ENCODE results near the gene TRAPPC12.
"Not testable (repeated sequence)": the region's sequence is repeated elsewhere in the genome, so short reads cannot be mapped to it uniquely, and the experiment has no call there.

Gene TRAPPC12

DNA sequence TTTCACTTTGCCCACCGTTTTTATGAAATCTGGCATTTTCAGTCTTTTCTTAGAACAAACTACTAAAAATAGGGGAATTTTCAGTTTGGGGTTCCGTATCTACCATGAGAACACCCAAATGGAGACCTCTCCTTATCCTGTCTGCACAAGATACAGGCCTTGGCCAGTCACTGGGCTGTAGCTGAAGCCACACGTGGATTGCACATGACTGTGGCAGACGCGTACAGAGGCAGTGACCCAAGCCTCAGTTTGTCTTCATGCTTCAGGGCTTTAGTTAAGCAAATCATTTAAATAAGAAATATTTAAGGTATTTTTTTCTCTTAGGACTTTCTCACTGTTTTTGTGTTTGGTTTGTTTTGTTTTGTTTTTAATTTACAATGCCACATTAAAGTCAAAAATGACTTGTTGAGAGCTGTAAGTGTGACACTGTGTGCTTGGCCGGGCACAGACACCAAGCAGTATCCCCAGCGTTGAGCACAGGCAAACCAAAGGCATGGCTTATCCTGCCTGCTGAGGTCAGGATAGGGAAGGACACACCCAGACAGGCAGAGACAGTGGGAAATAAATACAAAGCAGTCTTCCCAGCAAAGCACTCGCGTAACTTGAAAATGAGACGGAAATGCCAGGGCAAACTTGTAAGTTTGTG is 53.3 kb downstream of the TRAPPC12 start:
- no peak for DNase-seq (ENCODE audit: low read depth, low spot score)

DNA sequence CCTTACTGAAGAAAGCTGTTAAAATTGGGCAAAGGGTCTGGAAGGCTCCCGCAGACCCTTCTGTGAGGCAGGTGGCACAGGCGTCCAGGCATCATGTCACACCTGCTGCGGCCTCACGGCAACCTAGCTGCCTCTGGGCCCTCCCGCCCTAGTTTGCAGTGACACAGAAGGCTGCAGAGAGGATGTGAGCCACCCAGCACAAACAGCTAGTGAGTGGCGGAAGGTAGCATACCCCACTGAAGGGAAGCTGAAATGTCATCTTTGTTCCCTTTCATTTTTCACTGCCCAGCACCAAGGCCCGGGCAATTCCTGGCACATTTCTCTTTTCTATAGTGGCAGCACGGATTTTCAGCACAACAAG is 53.8 kb downstream of the TRAPPC12 start:
- DNase-seq (ENCODE audit: low read depth, low spot score): no peak

DNA sequence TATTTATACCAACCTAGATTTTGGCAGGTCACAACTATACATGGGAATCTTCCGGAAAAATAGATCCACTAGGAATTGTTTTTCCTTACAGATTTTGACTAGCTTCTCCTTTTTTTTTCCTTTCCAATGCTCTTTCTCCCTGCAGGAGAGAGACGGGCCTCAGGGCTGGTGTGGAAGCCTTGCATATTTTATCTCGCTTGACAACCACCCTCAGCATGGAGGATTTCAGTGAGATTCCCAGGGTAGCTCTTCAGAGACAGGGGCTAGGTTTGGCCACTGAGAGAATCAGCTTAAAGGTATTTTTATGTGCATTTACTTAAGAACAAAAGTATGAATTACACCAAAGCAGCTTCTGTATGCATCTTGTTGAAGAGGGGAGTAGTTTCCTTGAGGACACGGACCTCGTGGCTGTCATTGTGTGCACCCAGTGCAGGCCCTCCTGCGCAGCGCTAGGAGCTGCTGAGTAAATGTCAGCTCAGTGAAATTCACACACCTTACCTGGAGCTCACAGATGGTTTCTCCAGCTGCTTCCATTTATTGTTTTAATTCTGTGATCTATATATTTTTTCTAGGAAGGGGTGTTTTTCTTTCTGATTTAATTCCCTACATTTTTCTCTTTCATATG is 54.4 kb downstream of the TRAPPC12 start:
- no peak for DNase-seq (ENCODE audit: low read depth, low spot score)

DNA sequence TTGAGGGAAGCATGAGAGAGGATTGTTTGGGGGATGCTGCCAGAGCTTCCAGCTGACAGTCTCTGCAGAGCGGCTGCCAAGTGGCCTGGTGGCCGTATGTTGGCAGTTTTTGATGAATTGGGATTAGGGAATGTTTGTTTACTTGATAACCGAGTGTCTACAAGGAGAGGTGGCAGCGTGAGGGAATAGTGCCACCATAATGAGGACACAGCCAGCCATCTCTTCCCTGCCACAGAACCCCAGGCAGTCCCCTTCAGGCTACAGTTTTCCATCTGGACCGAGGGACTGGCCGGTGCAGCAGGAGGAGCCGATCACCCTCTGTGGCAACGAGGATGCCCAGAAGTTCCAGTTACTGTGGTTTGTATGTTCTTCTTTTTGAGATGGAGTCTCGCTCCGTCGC is 55.2 kb downstream of the TRAPPC12 start:
- DNase-seq (ENCODE audit: low read depth, low spot score): no peak

DNA sequence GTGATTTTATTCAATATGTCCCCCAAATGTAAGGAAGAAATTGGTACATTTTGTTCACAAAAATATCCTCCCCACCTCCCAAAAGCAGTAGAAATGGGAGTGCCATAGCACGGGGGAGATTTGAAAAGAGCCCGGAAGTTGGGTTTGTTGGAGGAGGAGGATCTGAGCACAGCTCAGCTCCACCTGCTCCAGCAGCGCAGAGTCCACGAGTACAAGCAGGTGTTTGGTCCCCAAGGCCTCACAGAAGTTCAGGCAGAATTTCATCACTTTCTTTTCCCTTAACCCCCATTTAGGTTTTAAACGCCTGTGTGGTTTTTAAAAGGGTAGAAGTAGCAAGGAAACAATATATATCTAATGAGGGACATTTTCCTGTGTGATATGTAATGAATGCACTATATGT is 56.0 kb downstream of the TRAPPC12 start:
- no peak for DNase-seq (ENCODE audit: low read depth, low spot score)

DNA sequence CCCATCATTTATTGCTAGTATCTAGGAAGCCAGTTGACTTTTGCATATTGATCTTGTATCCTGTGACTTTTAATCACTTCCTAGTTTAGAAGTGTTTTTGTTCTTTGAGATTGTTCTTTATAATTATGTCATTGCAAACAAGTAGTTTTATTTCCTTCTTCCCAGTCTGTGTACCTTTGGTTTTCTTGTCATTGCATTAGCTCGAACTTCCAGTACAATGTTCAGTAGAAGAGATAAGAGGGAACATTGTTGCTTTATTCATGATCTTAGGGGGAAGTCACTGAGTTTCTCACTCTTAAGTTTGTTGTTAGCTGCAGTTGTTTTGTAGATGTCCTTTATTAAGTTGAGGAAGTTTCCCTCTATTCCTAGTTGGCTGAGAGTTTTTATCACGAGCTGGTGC is 61.0 kb downstream of the TRAPPC12 start:
- no peak for DNase-seq (ENCODE audit: low read depth, low spot score)

DNA sequence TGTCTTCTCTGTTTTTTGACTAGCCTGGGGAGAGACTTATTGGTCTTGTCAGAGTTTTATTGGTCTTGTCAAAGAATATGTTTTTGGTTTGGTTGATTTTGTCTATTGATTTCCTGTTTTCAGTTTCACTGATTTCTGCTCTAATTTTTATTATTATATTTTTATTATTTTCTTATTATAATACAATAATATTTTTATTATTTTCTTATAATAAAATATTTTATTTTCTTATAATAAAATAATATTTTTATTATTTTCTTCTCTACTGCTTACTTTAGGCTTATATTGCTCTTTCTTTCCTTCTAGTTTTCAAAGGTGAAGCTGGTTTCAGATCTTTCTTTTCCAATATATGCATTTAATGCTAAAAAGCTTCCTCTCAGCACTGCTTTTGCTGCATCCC is 62.0 kb downstream of the TRAPPC12 start:
- no peak for DNase-seq (ENCODE audit: low read depth, low spot score)

DNA sequence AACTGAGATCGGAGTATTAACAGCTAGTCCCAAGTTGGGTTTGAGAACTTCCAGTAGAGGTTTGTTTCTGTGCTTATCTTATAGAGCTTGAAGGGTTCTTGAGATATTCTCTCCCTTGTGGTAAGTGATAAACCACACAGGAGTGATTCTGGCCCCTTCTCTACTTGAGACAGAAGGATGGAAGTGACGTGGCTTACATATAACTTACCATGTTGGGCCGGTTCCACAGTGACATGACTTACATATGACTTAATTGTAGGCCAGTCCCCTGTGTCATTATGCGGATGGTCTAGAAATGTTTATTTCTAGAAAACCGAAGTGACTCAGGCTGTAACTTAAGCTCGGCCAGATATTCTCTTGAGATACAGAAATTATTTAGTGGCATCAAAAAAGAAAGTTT is 62.7 kb downstream of the TRAPPC12 start:
- no peak for DNase-seq (ENCODE audit: low read depth, low spot score)

DNA sequence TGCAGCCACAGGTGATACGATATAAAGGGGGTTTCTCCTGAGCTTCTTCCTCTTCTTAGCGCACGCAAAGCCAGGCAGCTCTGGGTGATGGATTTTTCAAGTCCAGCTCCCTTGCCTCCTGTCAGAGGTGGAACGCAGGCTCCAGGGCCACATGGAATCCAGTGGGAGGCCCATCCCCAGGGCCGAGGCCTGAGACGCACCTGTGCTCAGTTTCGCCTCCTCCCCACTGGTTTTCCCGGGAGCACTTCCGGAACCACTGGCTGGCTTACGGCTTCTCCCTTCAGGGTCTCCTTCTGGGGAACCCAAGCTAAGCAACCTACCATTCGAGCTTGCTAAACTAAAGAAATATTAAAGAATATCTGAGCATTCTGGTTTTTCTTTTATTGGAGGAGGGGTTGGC is 63.6 kb downstream of the TRAPPC12 start:
- no peak for DNase-seq (ENCODE audit: low read depth, low spot score)

DNA sequence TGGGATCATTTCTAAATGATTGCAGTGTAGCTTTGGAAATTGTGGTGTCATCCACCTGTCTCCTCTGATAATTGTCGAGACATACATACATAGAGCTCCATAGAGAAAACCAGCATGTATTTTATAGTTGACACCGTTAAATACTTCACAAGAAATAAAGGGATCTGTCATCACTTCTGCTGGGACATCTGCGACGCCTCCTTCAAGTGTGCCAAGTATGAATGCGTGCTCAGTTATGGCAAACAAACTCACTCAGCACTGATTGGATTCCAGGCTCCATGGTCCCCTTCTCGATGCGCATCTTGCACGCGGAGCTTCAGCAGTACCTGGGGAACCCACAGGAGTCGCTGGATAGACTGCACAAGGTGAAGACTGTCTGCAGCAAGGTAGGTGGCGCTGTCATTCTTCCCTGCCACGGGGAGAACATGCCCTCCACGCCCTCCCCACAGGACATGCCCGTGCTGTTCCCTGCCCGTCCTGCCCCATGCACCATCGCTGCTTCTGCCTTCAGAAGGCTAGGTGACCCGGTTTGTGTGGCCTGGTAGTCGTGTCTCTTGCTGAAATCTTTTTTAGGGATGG is 64.1 kb downstream of the TRAPPC12 start:
- no peak for DNase-seq (ENCODE audit: low read depth, low spot score)

DNA sequence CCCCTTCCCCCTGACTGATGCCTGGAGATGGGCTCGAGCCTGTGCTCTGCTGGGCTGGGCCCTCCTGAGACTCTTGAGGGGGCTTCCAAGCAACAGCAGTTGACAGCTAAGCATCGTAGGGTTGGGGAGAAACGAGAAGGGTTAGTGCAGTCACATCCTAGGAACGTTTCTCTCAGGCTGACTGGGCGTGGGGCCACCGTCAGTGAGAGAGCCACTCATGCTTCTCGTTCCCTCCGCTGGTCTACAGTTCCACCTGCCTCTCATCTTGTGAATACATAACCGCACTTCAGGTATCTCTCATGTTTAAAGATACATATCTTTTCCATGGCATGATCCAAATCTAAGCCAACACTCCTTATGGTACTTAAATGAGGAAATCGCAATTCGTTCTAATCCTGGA is 66.4 kb downstream of the TRAPPC12 start:
- DNase-seq (ENCODE audit: low read depth, low spot score): no peak

DNA sequence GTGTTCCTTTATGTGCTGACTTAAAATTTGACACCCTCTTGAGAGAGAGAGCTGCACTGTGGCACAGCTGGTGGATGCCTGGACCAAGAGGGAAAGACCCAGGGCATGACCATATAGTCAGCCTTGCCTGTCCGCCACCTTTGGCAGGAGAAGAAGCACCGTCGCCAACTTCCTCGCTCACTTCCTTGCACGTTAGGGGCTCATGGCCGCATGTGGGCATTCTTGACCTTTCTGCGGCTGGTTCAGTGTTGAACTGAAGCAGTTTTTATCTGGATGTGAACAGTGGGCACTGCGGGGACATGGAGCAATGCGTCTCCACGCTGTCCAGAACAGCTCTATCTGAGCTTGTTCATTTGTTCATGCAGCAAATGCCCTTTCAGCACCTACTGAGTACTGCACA is 66.9 kb downstream of the TRAPPC12 start:
- DNase-seq (ENCODE audit: low read depth, low spot score): no peak

DNA sequence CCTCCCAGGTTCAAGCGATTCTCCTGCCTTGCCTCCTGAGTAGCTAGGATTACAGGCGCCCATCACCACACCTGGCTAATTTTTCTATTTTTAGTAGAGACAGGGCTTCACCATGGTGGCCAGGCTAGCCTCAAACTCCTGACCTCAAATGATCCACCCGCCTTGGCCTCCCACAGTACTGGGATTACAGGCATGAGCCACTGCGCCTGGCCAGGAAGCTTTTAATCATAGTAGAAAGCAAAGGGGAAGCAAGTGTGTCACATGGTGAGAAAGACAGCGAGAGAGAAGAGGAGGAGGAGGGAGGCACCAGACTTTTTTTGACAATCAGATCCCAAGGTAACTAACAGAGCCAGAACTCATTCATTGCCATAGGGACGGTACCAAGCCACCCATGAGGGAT is 67.7 kb downstream of the TRAPPC12 start:
- not testable (repeated sequence) for DNase-seq (ENCODE audit: low read depth, low spot score)

DNA sequence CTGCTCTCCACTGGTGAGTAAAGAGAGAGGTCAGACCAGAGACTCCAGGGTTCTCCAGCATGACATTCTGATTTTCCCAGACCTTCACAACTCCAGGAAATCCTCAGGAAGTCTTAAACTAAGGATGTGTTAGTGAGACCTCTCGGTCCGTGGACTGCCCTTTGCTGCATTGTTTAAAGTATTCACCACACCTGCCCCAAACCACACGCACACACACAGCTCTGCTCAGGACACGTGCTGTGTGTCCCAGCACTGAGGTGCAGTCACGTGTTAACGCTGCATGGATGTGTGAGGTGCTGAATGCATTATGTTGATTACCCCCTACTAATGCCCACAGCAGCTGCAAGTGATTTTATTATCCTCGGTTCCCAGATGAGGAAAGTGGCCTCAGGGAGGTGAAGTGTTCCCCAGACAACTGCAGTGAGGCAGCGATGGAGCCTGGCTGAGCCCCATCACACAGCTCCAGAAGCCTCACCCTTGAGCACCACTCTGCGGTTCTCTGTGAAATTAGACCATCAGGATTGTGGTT is 68.4 kb downstream of the TRAPPC12 start:
- DNase-seq (ENCODE audit: low read depth, low spot score): no peak

DNA sequence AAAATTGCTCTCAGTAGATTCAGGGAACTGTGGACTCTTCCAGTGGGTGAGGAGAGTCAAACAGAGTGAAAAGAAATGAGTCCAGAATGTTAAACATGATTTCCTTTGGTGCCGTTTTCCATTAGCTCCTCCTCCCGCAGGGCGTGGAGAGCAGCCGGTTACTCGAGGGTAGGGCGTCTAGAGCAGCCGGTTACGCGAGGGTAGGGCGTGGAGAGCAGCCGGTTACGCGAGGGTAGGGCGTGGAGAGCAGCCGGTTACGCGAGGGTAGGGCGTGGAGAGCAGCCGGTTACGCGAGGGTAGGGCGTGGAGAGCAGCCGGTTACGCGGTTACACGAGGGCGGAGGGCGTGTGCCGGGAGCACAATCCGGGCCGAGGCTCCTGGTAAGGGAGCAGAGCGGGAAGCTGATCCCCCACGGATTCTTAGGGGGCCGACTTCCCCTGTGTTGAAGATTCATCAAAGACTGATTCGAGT is 69.0 kb downstream of the TRAPPC12 start:
- not testable (repeated sequence) for DNase-seq (ENCODE audit: low read depth, low spot score)

DNA sequence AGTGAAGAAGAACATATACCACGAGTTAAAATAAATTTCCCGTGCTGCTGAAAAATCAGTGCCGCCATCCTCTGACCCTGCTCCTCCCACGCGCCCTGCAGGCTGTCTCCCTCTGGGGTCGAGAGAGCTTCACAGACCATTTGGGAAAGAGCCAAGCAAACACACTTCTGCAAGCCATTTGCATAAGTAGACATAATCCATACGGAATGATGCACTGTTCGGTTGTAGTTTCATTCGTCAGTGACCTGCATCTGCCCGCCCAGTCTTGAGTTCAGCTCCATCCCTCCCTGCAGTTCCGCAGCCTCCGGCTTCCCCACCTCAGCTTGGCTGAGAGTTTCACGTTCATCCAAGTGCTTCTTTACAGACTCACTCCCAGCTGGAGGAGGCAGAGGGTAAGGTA is 69.6 kb downstream of the TRAPPC12 start:
- DNase-seq (ENCODE audit: low read depth, low spot score): no peak

DNA sequence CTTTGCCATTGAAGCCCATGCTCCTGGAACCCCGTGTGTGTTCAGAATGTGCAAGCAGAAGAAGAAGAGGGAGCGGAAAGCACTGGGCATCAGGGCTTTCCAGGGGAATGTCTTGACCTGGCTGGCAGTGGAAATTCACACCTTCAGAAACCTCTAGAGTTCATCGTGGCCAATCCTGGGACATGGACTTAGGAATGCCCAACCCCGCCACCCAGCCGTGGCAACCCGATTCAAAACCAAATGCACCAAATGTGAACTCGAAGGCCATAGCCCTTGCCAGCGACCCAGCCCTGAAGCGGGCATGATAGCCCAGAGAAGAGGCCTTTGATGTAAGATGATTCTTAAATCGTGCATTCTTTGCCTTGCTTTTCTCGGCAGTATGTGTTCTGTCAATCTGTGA is 70.4 kb downstream of the TRAPPC12 start:
- no peak for DNase-seq (ENCODE audit: low read depth, low spot score)

DNA sequence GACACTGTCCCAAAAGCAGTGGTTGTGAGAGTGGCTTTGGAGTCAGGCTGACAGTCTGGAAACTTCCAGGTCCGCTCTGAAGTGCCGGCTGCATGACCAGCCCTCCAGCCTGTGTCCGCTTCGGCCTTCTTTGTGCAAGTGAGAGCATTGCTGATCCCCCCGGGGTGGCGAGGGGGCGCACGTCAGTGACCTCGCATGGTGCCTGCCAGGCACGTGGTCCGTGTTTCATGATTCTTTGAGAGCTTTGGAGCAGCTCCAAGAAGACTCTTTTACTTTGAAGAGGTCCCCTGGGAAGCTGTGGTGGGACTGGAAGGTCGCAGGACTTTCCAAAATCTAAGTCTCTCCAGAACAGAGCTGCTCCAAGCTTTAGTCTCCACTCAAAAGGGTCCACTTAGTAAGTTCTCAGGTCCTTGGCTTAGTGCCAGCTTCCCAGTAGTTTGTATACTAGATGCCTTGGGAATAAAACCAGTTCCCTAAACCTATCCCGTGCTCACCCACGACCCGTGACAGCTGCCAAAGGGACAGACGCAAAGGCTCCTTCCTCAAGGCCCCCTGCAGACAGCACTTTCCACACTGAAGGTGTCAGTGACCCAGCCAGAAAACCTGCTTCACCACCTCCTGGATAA is 71.0 kb downstream of the TRAPPC12 start:
- DNase-seq (ENCODE audit: low read depth, low spot score): no peak

DNA sequence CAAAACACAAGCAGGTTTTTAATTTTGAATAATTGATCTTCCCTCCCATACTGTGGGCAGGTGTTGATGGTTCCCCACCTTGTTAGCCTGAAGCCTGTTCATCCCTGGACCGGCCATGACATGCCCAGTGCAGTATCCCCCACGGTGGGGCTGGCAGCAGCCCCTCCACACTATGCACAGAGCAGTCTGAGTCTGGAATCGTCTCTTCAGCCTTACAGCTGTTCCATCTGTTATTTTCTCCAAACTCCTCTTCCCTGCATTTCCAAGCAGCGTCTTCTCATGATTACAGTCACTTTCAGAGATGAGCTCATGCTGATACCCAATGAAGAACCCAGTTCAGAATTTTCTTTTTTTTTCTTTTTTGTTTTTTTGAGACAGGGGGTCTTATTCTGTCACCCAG is 71.7 kb downstream of the TRAPPC12 start:
- DNase-seq (ENCODE audit: low read depth, low spot score): no peak

DNA sequence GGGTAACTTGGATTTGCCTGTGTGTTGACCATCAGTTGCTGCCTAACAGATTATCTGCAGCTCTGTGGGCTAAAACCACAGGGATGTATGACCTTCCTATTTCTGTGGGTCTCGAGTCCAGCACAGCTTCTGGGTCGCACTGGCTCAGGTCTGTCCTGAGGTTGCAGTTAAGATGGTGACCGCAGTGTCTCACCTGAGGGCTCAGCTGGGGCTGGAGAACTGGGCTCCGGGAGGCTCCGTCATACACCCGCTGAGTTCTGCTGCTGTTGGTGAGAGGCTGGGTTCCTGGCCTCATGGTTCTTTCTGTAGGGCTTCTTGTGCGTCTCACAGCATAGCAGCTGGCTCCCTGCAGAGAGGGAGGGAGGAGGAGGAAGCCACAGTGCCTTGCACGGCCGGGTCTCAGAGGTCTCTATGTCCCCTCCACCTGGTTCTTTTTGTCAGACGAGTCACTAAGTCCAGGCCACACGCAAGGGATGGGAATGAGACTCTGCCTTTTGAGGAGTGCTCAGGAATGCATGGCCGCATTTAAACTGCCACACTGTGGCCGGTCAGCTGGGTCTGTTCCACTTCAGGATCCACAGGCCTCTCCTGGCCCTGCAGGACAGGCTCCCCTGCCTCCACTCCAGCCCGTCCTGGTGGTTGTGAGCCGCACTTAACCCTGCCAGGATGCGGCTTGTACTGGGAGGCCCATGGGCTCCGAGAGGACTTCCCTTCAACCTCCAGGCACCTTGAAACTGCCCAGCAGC is 72.6 kb downstream of the TRAPPC12 start:
- DNase-seq (ENCODE audit: low read depth, low spot score): no peak

DNA sequence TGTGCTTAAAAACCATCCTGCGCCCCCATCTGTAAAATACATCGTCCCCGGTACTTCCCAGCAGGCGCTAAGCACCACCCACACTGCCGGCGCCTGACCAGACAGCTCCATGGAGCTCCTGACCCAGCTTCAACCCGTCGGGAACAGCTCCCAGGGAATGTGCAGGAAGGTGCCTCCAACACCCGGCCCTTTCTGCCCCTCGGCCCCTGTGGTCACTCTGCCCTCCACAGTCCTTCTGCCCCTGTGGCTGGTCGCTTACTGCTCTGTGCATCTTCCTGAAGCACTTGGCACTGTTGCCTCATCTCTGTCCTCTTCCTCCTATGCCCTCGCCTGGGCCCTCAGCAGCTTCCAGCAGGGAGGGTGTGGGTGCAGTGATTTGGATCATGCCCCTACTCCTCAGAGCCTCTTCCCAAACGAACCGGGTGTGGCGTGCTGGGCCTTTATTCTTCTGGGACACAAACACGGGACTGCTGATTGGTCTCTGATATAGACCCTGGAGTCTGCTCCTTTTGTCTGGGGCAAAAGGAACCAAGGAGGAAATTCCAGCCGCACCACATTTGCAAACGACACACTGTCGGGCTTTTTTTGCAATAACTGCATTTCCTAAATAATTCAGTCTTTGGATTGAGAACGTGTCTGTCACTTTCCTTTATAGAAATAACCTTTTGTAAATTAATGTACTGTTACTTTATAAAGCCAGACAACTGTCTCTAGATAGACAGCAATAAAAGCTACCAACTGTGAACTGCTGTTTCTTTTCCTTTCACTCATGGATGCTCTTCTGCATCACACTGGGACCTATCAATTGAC is 73.9 kb downstream of the TRAPPC12 start:
- DNase-seq (ENCODE audit: low read depth, low spot score): no peak

Data from activated naive CD8-positive, alpha-beta T cell treated with anti-CD3 and anti-CD28 coated beads, Interleukin-2, amount 50 U/mL, for 16 hours (primary cell).